Ishikawa (cell line): ENCODE data around the gene ARPC5L.

Experiments
- CREB1 ChIP-seq: IDR thresholded peaks from 2 replicates; pipeline ENCODE4 v1.6.1; 2012; ENCODE audit warnings: low read depth
- RAD21 ChIP-seq: IDR thresholded peaks from 2 replicates; pipeline ENCODE4 v1.6.1; 2012; ENCODE audit warnings: low read depth
- TAF1 ChIP-seq: IDR thresholded peaks from 2 replicates; pipeline ENCODE4 v1.6.1; 2012; ENCODE audit warnings: low read depth, mild to moderate bottlenecking
- TEAD4 ChIP-seq: IDR thresholded peaks from 2 replicates; pipeline ENCODE4 v1.6.1; 2012
- TF ChIP-seq, protein P1 (sequence below): IDR thresholded peaks from 2 replicates; pipeline ENCODE4 v1.6.1; 2012

- TF ChIP-seq TEAD4 (no peak), TAF1 (no peak), CREB1 (no peak), RAD21 (no peak)
- TF ChIP-seq, protein P1, sequence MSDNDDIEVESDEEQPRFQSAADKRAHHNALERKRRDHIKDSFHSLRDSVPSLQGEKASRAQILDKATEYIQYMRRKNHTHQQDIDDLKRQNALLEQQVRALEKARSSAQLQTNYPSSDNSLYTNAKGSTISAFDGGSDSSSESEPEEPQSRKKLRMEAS = no peak
Measured at GRCh38 chr9:124880501-124880900, 18.6 kb downstream of the ARPC5L start.
